Measurements from ENCODE around the gene VPS54. TPM values are rescaled to one million over a fixed set of nuclear protein-coding genes. Genes with fewer than 3 reads are reported as not detected.

The VPS54 gene
- total RNA-seq, 1 donor from 2014 or later: 22.3 TPM

DNA sequence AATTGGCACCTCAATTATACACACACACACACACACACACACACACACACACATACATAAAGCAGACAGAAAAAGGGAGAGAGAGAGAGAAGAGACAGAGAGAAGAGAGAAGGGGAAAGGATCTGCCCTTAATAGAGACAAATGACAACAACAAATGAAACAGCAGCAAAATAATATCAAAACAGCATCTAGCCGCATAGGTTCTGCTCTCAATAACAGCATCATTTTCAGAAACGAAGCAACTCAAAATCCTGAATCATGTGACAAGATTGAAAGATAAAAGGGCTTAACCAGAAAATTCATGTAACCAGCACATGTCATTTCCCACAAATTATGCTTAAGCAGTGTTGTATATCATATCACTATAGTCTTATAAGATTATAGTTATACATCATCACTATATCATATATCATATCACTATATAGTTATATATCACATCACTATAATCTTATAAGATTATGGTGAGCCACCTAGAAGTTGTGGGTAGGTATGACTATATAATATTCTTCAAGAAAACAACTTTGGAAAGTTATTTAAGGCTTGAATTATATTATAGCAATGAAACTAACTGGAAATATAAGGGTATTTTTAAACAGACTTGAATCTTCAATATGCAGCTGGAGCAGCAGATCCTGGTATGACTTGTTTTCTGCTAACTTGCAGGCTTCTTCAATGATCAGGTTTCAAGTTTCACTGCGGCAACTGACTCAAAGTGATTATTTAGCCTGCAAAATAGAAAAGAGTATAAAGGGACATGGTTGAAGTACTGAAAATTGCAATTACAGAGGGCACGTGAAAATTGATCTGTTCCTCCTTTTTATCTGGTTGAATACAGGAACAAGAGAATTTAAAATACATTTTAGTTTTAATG is 16.1 kb upstream of the VPS54 start:
- H3K27ac ChIP-seq: no peak overlapping the region
- no peak for TF ChIP-seq POLR2A (IDR thresholded peaks at IDR 0.05)
- intact Hi-C loops (cut with DNase I): no loop called here

DNA sequence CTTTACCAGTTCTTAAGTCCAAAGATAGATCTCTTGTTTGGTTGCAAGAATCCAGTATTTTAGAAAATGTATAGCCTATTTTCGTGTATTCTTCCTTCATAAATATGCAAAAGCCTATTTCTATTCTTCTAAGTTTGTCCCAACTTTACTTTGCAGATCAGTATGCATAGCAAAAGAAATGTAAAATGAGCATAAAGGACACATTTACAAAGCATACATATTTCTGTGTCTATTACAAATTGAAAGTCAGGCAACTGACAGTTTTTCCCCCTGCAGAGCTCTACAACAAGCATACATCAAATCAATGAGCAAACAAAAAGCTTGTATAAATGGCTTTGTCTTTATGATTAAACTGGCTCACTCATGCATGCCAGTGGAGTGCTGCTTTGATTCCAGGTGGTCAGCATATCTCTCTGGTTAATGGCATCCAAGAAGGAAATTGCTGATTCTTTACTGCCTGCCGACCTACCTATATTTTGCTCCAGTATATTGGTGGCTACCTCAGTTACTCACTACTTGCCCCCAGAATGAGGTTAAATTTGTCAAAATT is 10.0 kb upstream of the VPS54 start:
- Histone ChIP-seq H3K27me3 (no peaks in the 10 kb centered on the region), H3K36me3 (no peaks in the 10 kb centered on the region), H3K9me3 (no peaks in the 10 kb centered on the region), H3K27ac (no peak overlapping the region), H3K4me1 (no peaks in the 10 kb centered on the region), H3K4me3 (no peak overlapping the region)
- intact Hi-C loops (cut with DNase I): no loop called here
- no peak for DNase-seq (ENCODE audit: extremely low spot score in 2 of 2)
- no peak for TF ChIP-seq POLR2A (IDR thresholded peaks at IDR 0.05)
- TF ChIP-seq, protein P1, sequence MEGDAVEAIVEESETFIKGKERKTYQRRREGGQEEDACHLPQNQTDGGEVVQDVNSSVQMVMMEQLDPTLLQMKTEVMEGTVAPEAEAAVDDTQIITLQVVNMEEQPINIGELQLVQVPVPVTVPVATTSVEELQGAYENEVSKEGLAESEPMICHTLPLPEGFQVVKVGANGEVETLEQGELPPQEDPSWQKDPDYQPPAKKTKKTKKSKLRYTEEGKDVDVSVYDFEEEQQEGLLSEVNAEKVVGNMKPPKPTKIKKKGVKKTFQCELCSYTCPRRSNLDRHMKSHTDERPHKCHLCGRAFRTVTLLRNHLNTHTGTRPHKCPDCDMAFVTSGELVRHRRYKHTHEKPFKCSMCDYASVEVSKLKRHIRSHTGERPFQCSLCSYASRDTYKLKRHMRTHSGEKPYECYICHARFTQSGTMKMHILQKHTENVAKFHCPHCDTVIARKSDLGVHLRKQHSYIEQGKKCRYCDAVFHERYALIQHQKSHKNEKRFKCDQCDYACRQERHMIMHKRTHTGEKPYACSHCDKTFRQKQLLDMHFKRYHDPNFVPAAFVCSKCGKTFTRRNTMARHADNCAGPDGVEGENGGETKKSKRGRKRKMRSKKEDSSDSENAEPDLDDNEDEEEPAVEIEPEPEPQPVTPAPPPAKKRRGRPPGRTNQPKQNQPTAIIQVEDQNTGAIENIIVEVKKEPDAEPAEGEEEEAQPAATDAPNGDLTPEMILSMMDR (IDR thresholded peaks at IDR 0.05): no peak
- no peak for TF ChIP-seq POLR2AphosphoS5 (IDR thresholded peaks at IDR 0.05; ENCODE audit: insufficient read depth in 1 of 2, low read depth in 1 of 2)

More for the DNA sequence above, 16.1 kb upstream of the VPS54 start:
- H3K9me3 ChIP-seq: no peaks in the 10 kb centered on the region
- no peaks in the 10 kb centered on the region for H3K27me3 ChIP-seq
- H3K4me1 ChIP-seq: no peaks in the 10 kb centered on the region
- no peak for DNase-seq (ENCODE audit: extremely low spot score in 2 of 2)
- H3K4me3 ChIP-seq: no peak overlapping the region
- H3K36me3 ChIP-seq: no peaks in the 10 kb centered on the region

DNA sequence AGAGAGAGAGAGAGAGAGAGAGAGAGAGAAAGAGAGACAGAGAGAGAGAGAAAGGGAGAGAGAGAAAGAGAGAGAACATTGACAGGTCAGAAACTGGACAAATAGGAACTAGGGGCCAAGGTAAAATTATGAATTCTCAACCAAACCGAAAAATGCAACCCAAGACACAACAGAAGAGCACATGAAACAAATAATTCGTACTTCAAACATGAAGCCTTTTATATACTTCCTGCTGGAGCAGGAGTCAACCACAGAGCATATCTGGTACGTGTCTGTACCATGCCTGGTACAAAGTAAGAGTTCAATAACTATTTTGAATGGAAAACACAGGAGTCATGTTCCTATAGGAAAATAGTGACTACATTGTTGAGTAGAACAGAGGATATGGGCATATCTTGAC is 6.5 kb upstream of the VPS54 start:
- DNase-seq (ENCODE audit: extremely low spot score in 2 of 2): no peak
- Histone ChIP-seq H3K36me3 (no peaks in the 10 kb centered on the region), H3K27ac (no peak overlapping the region), H3K27me3 (no peaks in the 10 kb centered on the region), H3K4me1 (peaks cover 8% of the 10 kb centered on the region), H3K4me3 (no peak overlapping the region), H3K9me3 (no peaks in the 10 kb centered on the region)
- TF ChIP-seq POLR2AphosphoS5 (IDR thresholded peaks at IDR 0.05; ENCODE audit: insufficient read depth in 1 of 2, low read depth in 1 of 2) (no peak), POLR2A (IDR thresholded peaks at IDR 0.05) (no peak)
- TF ChIP-seq, protein P1 (IDR thresholded peaks at IDR 0.05): no peak
- intact Hi-C loops (cut with DNase I): no loop called here

DNA sequence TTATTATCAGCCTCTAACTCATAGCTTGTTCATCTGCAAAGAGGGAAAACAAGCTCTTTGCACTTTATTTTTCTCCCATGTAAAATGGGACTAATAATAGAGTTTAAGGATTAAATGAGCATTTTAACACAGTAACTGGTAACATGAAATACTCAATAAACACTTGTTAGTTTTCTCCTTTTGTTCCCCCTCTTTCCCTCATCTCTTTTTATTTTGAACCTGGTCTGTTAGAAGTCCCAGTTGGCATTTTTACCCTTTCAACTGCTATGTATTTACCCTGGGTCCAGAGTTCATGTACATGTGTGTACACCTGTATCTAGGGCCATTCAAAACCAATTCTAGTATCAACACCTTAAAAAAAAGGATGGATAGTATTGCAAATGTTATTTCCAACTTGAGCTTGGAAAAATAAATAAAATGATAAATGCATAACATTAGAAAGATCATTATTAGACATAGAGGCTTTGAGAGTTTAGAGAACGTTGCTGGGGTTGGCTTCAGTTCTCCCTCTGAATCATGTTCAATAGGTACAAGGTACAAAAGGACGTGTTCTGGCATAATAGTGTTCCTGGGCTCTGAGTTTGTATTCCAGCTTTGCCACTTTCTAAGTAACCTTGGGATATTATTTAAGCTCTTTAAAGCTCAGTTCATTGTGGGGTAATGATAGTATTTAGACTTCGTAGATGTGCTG is 5.2 kb upstream of the VPS54 start:
- Histone ChIP-seq H3K9me3 (no peaks in the 10 kb centered on the region), H3K27ac (no peak overlapping the region), H3K36me3 (no peaks in the 10 kb centered on the region), H3K4me1 (peaks cover 22% of the 10 kb centered on the region), H3K27me3 (no peaks in the 10 kb centered on the region), H3K4me3 (no peak overlapping the region)
- intact Hi-C loops (cut with DNase I): no loop called here
- DNase-seq (ENCODE audit: extremely low spot score in 2 of 2): no peak
- TF ChIP-seq POLR2A (IDR thresholded peaks at IDR 0.05): no peak
- TF ChIP-seq POLR2AphosphoS5 (IDR thresholded peaks at IDR 0.05; ENCODE audit: insufficient read depth in 1 of 2, low read depth in 1 of 2): no peak
- TF ChIP-seq, protein P1 (IDR thresholded peaks at IDR 0.05): no peak

DNA sequence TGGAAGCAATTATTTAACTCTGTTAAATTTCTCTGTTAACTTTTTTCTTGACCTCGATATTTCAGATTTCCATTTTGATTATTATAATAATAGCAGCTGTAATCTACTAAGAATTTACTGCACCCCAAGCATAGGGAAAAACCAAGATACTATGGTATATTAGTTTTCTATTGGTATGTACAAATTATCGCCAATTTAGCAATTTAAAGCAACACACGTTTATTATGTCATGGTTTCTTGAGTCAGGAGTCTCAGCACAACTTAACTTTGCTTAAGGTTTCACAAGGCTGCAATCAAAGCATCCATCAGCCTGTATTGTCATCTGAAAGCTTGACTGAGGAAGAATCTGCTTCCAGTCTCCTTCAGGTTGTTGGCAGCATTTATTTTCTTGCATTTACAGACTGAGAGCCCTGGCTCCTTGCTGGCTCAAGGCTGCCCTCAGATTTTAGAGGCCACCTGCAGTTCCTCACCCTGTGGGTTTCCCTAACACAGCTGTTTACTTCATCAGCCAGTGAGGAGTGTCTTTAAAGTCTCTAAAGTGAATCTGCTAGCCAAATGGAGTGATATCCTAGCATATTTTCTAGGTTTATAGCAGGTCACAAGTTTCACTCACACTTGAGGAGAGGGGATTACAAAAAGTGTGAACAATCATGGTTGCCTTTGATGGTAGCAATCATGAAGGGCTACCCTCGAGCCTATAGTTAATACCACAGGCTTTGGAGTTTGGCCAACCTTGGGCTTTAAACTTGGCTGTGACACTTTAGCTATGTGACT is 4.4 kb upstream of the VPS54 start:
- H3K27ac ChIP-seq: no peak overlapping the region
- H3K4me3 ChIP-seq: no peak overlapping the region
- no peaks in the 10 kb centered on the region for H3K27me3 ChIP-seq
- no peaks in the 10 kb centered on the region for H3K9me3 ChIP-seq
- no peak for TF ChIP-seq POLR2A (IDR thresholded peaks at IDR 0.05)
- TF ChIP-seq, protein P1 (IDR thresholded peaks at IDR 0.05): no peak
- no peak for TF ChIP-seq POLR2AphosphoS5 (IDR thresholded peaks at IDR 0.05; ENCODE audit: insufficient read depth in 1 of 2, low read depth in 1 of 2)
- no peak for DNase-seq (ENCODE audit: extremely low spot score in 2 of 2)
- intact Hi-C loops (cut with DNase I): no loop called here
- H3K36me3 ChIP-seq: no peaks in the 10 kb centered on the region
- peaks cover 22% of the 10 kb centered on the region for H3K4me1 ChIP-seq

Data from vagina (tissue), 2 donors.